Activated naive CD4-positive, alpha-beta T cell treated with anti-CD3 and anti-CD28 coated beads for 36 hours (primary cell): Measurements from ENCODE around the gene WIPF3. TPM values are rescaled to one million over a fixed set of nuclear protein-coding genes. Genes with fewer than 3 reads are reported as not detected.

Source experiments
- CTCF ChIA-PET: fragments of 350-600 bp; sonication (Branson Sonifier 250); formaldehyde crosslinking; loops from one replicate; lab custom pipeline; 2021; ENCODE audit warnings: antibody characterized with exemption; lab: Charles Lee
- DNase-seq: peaks from one replicate; pipeline ENCODE4 v3.0.0-alpha.2; 2020
- H3K27ac Mint-ChIP-seq: one replicate; pipeline ENCODE4 v1.8.0; 2021; ENCODE audit warnings: mild to moderate bottlenecking, mixed read lengths
- H3K27me3 Mint-ChIP-seq: one replicate; pipeline ENCODE4 v1.8.0; 2021; ENCODE audit warnings: low read depth, mixed read lengths
- H3K36me3 Mint-ChIP-seq: one replicate; pipeline ENCODE4 v1.8.0; 2021; ENCODE audit warnings: low read depth, mixed read lengths
- H3K4me1 Mint-ChIP-seq: one replicate; pipeline ENCODE4 v1.8.0; 2021; ENCODE audit warnings: low read depth, mixed read lengths
- H3K4me3 Mint-ChIP-seq: one replicate; pipeline ENCODE4 v1.8.0; 2021; ENCODE audit warnings: mild to moderate bottlenecking, moderate library complexity, mixed read lengths
- H3K9me3 Mint-ChIP-seq: one replicate; pipeline ENCODE4 v1.8.0; 2021; ENCODE audit warnings: mixed read lengths
- intact Hi-C: fragments of 100-400 bp; cut with micrococcal nuclease; formaldehyde crosslinking; loops from one replicate; pipeline ENCODE4 v1.15.1; 2023
- total RNA-seq, 2 experiments: library from RNA; stranded (reverse); gene quantifications; one replicate each; pipeline ENCODE4 v1.2.3, GENCODE V29; 2021

WIPF3 gene
- total RNA-seq, 2 experiments from 2014 or later, result not detected

GRCh38 chr7:29811586-29811985 lies 5.3 kb downstream of the WIPF3 start:
- H3K9me3 Mint-ChIP-seq, result no peaks in the 10 kb centered on the region
- DNase-seq, result no peak
- no peak overlapping the region for H3K27ac Mint-ChIP-seq
- H3K27me3 Mint-ChIP-seq, result peaks cover 42% of the 10 kb centered on the region
- H3K36me3 Mint-ChIP-seq, result no peaks in the 10 kb centered on the region
- CTCF ChIA-PET, result no interaction called here
- H3K4me3 Mint-ChIP-seq, result no peak overlapping the region
- intact Hi-C loops, result no loop called here
- peaks cover 6% of the 10 kb centered on the region for H3K4me1 Mint-ChIP-seq

DNA sequence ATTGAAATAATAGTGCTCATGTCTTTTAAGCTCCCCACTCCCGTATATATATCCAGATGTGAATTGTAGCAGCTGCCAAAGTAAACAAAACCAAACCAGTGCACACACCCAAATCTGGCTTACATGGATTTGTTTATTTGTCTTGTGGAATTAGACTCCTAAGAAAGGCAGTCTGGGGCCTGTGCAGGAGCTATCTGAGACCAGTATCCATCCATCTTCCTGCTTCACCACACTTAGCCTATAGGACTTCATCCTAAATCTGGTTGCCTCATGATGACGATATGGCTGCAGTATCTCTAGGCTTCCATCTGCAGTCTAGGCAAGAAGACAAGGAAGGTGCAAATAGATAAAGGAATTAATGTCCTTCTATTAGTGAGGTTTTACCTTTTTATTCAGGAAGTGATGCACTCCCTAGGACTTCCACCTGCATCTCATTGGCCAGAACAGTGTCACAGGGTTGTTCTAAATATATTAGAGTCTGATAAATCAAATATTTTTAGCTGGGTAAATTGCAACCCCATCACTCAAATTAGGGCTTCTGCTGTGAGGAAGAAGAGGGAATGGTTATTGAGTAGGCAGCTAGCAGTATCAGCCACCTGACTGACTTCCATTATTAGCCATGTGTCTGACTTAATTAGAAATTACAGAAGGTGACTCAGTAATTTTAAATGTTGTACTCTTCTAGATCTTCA lies 6.0 kb downstream of the WIPF3 start:
- Mint-ChIP-seq H3K9me3 (no peaks in the 10 kb centered on the region), H3K4me1 (peaks cover 2% of the 10 kb centered on the region), H3K36me3 (no peaks in the 10 kb centered on the region), H3K27me3 (peaks cover 38% of the 10 kb centered on the region), H3K27ac (no peak overlapping the region), H3K4me3 (no peak overlapping the region)
- CTCF ChIA-PET, result no interaction called here
- intact Hi-C loops, result no loop called here
- no peak for DNase-seq

DNA sequence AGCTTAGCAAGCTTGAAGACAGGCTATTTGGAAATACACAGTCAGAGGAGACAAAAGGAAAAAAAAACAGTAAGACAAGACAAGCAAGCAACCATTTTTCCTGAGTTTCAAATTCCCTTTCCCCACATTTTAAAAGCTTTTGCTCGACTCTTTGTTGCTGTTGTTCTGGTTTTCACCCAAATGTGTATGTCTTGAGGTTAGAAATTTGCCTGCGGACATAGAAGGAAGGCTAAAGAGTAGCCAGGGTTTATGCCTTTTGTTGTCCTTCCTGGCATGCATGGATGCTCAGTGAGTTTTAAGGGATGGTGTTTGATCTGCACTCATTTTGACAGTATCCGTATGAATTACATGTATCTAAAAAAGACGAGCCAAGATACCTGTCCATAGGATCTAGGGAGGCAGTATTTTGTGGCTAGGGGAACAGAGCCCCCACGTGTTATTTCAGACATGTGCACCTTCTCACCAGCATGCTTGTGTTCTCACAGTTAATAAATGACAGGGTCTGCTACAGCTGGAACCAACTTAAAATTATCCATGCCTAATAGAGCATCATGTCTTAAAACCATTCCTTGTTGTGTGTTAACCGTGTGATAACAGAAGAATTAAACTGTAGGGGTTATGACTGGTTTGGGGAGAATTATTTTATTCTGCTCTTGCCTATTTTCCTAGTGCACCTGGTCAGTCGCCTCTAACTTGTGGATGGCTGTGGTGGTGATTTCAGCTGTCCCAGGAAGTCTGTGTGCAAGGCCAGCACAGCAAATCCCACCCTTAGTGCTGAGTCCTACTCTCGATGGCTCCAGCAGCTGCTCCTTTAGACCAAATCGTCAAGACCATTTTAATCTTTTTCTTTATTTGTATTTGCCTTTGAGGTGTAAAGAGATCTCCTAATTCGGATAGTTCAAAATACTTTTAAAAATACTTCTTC lies 9.1 kb downstream of the WIPF3 start:
- intact Hi-C loops, result no loop called here
- no peaks in the 10 kb centered on the region for H3K4me1 Mint-ChIP-seq
- no peak for DNase-seq
- H3K27me3 Mint-ChIP-seq, result peaks cover 17% of the 10 kb centered on the region
- no peak overlapping the region for H3K4me3 Mint-ChIP-seq
- H3K9me3 Mint-ChIP-seq, result no peaks in the 10 kb centered on the region
- CTCF ChIA-PET, result no interaction called here
- no peak overlapping the region for H3K27ac Mint-ChIP-seq
- H3K36me3 Mint-ChIP-seq, result no peaks in the 10 kb centered on the region

- DNase-seq, result no peak
- intact Hi-C loops, result no loop called here
- no peaks in the 10 kb centered on the region for H3K36me3 Mint-ChIP-seq
- no peak overlapping the region for H3K4me3 Mint-ChIP-seq
- CTCF ChIA-PET, result interaction anchor here (0.7 kb wide), 1 partner anchor 223 kb away, joined by 3 read pairs; no protein-coding TSS in a partner anchor
- H3K27me3 Mint-ChIP-seq, result peaks cover 16% of the 10 kb centered on the region
- H3K9me3 Mint-ChIP-seq, result no peaks in the 10 kb centered on the region
- H3K27ac Mint-ChIP-seq, result no peak overlapping the region
- no peaks in the 10 kb centered on the region for H3K4me1 Mint-ChIP-seq
These were observed 12.0 kb downstream of the WIPF3 start for GRCh38 chr7:29818308-29818707.

- Mint-ChIP-seq H3K27me3 (peaks cover 4% of the 10 kb centered on the region), H3K27ac (no peak overlapping the region), H3K4me3 (peak overlapping the region; percentile 7), H3K36me3 (no peaks in the 10 kb centered on the region), H3K4me1 (peaks cover 6% of the 10 kb centered on the region), H3K9me3 (no peaks in the 10 kb centered on the region)
- intact Hi-C loops, result no loop called here
- no peak for DNase-seq
- CTCF ChIA-PET, result interaction anchor here (0.8 kb wide), 1 partner anchor 236 kb away, joined by 3 read pairs; no protein-coding TSS in a partner anchor
These were observed 19.6 kb downstream of the WIPF3 start for GRCh38 chr7:29825775-29826529.

DNA sequence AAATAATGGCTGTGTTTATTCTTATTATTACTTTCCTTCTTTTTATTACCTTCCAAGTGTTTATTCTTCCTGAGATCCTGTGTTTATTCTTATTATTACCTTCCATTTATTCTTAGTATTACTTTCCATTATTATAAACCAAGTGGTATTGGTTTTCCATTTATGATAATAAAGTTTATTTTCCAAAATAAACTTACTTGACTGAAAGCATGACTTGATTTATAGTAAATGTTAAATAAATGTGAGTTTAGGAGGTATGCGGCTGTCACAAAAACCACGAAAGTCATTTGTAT lies 20.2 kb downstream of the WIPF3 start:
- no peak overlapping the region for H3K4me3 Mint-ChIP-seq
- no peak overlapping the region for H3K27ac Mint-ChIP-seq
- DNase-seq, result no peak
- intact Hi-C loops, result no loop called here
- peaks cover 4% of the 10 kb centered on the region for H3K27me3 Mint-ChIP-seq
- peaks cover under 1% of the 10 kb centered on the region for H3K9me3 Mint-ChIP-seq
- CTCF ChIA-PET, result no interaction called here
- H3K36me3 Mint-ChIP-seq, result no peaks in the 10 kb centered on the region
- peaks cover 6% of the 10 kb centered on the region for H3K4me1 Mint-ChIP-seq

GRCh38 chr7:29826904-29827303 lies 20.6 kb downstream of the WIPF3 start:
- Mint-ChIP-seq H3K27ac (no peak overlapping the region), H3K36me3 (no peaks in the 10 kb centered on the region), H3K9me3 (peaks cover 2% of the 10 kb centered on the region), H3K27me3 (peaks cover 4% of the 10 kb centered on the region), H3K4me3 (no peak overlapping the region), H3K4me1 (peaks cover 6% of the 10 kb centered on the region)
- intact Hi-C loops, result no loop called here
- no peak for DNase-seq
- CTCF ChIA-PET, result no interaction called here

DNA sequence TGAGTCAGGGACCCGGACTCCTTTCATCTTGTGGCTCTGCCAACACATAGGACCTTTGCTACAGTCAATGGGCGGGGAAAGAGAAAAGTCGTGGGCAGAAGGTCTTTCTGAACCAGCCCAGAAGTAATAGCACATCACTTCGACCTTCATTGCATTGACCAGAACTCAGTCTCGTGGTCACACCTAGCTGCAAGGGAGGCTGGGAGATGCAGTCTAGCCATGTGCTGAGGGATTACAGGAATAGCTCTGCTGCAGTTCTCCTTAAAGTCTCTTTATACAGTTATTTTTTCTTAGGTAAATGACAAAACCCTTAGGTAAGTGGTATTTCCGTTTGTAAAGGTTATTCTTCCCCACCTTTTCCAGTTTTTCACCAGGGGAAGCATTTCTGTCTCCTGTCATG lies 25.4 kb downstream of the WIPF3 start:
- no peak overlapping the region for H3K4me3 Mint-ChIP-seq
- no peak for DNase-seq
- no peaks in the 10 kb centered on the region for H3K36me3 Mint-ChIP-seq
- no peaks in the 10 kb centered on the region for H3K4me1 Mint-ChIP-seq
- H3K27ac Mint-ChIP-seq, result no peak overlapping the region
- H3K9me3 Mint-ChIP-seq, result peaks cover 2% of the 10 kb centered on the region
- intact Hi-C loops, result no loop called here
- H3K27me3 Mint-ChIP-seq, result peaks cover 2% of the 10 kb centered on the region
- CTCF ChIA-PET, result no interaction called here

DNA sequence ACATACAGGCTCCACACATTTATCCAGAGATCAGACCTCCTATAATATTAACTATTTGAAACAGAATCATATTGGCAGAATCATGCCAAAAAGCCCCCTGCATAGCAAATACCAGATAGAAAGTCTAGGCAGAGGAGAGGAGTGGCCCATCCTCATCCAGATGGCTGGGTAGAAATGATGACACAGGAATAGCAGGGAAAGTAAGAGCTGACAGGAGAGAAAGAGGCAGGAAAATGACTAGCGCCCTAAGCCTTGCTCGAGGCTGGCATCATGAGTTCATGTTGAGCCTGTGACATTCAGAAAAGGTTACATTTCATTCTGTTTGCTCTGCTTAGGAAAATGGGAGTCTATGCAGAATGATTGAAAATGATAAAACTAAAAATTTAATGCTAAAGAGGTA lies 27.6 kb downstream of the WIPF3 start:
- intact Hi-C loops, result no loop called here
- H3K27me3 Mint-ChIP-seq, result peaks cover 5% of the 10 kb centered on the region
- H3K4me3 Mint-ChIP-seq, result no peak overlapping the region
- no peaks in the 10 kb centered on the region for H3K36me3 Mint-ChIP-seq
- DNase-seq, result no peak
- no peak overlapping the region for H3K27ac Mint-ChIP-seq
- H3K9me3 Mint-ChIP-seq, result peaks cover 2% of the 10 kb centered on the region
- no peaks in the 10 kb centered on the region for H3K4me1 Mint-ChIP-seq
- CTCF ChIA-PET, result no interaction called here

DNA sequence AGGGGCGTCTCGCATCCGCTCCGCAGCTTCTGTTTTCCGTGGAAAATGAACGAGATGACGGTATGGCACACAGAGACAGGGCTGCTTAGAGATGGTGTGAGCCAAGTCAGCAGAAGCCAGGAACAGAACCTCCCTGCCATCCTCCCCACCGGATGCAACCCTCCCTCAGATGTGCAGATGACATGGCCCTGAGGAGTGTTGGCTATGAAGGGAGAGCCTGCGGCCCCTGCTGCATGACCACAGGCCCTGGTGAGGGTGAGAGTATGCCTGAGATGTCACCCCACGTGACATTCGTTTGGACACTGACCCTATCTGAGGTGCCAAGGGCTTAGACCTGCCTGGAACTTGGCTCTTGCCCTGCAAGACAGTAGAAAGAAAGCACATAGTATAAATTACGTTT lies 29.4 kb downstream of the WIPF3 start:
- no peak for DNase-seq
- Mint-ChIP-seq H3K4me1 (no peaks in the 10 kb centered on the region), H3K9me3 (peaks cover 2% of the 10 kb centered on the region), H3K27me3 (peaks cover 8% of the 10 kb centered on the region), H3K27ac (no peak overlapping the region), H3K36me3 (no peaks in the 10 kb centered on the region), H3K4me3 (no peak overlapping the region)
- CTCF ChIA-PET, result no interaction called here
- intact Hi-C loops, result no loop called here

- Mint-ChIP-seq H3K27ac (no peak overlapping the region), H3K4me1 (no peaks in the 10 kb centered on the region)
These were observed 33.0 kb downstream of the WIPF3 start for GRCh38 chr7:29839302-29839701.

GRCh38 chr7:29839921-29840320 lies 33.6 kb downstream of the WIPF3 start:
- no peaks in the 10 kb centered on the region for H3K36me3 Mint-ChIP-seq
- H3K27ac Mint-ChIP-seq, result no peak overlapping the region
- no peak overlapping the region for H3K4me3 Mint-ChIP-seq
- no peaks in the 10 kb centered on the region for H3K9me3 Mint-ChIP-seq
- intact Hi-C loops, result no loop called here
- DNase-seq, result no peak
- H3K4me1 Mint-ChIP-seq, result no peaks in the 10 kb centered on the region
- CTCF ChIA-PET, result no interaction called here
- peaks cover 8% of the 10 kb centered on the region for H3K27me3 Mint-ChIP-seq

More at GRCh38 chr7:29839302-29839701, 33.0 kb downstream of the WIPF3 start:
- peaks cover 8% of the 10 kb centered on the region for H3K27me3 Mint-ChIP-seq
- CTCF ChIA-PET, result no interaction called here
- H3K9me3 Mint-ChIP-seq, result no peaks in the 10 kb centered on the region
- H3K36me3 Mint-ChIP-seq, result no peaks in the 10 kb centered on the region
- no peak for DNase-seq
- H3K4me3 Mint-ChIP-seq, result no peak overlapping the region
- intact Hi-C loops, result no loop called here
